Upper lobe of right lung (tissue), 1 donor: ENCODE measurements around the gene METTL24. TPM values are rescaled to one million over a fixed set of nuclear protein-coding genes. Genes with fewer than 3 reads are reported as not detected.
A peak's percentile ranks its signal among the peaks of the same experiment; 100 is the strongest.

Source experiments
- ATAC-seq: fragments of 200-7000 bp; cut with Tn5 transposase; one replicate; pipeline ENCODE4 v1.9.1; 2020; ENCODE audit warnings: mild to moderate bottlenecking, moderate library complexity
- DNase-seq: peaks from one replicate; pipeline ENCODE4 v3.0.0-alpha.2; 2020
- H3K27ac ChIP-seq: fragments of 200-600 bp; one replicate; pipeline ENCODE4 v1.8.0; 2022
- H3K27me3 ChIP-seq: fragments of 200-600 bp; one replicate; pipeline ENCODE4 v1.8.0; 2022; ENCODE audit warnings: mild to moderate bottlenecking
- H3K36me3 ChIP-seq: fragments of 200-600 bp; one replicate; pipeline ENCODE4 v1.8.0; 2022
- H3K4me1 ChIP-seq: fragments of 200-600 bp; one replicate; pipeline ENCODE4 v1.8.0; 2022
- H3K4me3 ChIP-seq: fragments of 200-600 bp; one replicate; pipeline ENCODE4 v1.8.0; 2022; ENCODE audit warnings: mild to moderate bottlenecking
- H3K9me3 ChIP-seq: fragments of 200-600 bp; one replicate; pipeline ENCODE4 v1.8.0; 2022
- intact Hi-C: fragments of 100-400 bp; cut with DNase I; formaldehyde crosslinking; loops from one replicate; pipeline ENCODE4 v1.11.0; 2022
- total RNA-seq: library from RNA; stranded (reverse); fragmentation: NEBNext Ultra II Directional; extraction: Animal tissue kit (Norgen Biotek cat#: 25700); gene quantifications from one replicate; pipeline ENCODE4 v1.2.1, GENCODE V29; 2021
- TF ChIP-seq, protein P1 (sequence below): fragments of 200-600 bp; IDR thresholded peaks from one replicate; pipeline ENCODE4 v1.8.0; 2022; ENCODE audit warnings: antibody characterized with exemption
- donor health status: DM: no; HTN: yes; CAD: no; lungs with severe emphysema.

METTL24 gene
- total RNA-seq, 1 donor from 2014 or later = 3.7 TPM

DNA sequence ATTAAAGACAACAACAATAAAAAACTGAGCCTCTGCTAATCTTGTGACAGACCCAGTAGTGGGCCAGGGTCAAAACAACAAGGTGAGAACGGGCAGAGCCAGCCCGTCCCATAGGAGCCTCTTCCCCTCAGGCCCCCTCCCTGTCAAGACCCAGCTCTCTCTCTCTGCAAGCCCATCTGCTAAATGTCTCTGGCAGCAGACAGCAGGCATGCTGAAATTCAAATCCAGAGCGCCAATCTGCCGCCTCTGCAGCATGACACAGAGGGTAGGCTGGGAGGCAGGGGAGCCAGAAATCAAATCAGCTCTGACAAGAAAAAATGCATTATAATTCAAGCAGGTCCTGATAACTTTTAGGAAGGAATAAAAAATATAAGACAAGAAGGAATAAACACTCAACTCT is 26.3 kb downstream of the METTL24 start:
- intact Hi-C loops = no loop called here
- no peaks in the 10 kb centered on the region for H3K9me3 ChIP-seq
- DNase-seq = no peak
- H3K4me3 ChIP-seq = no peak overlapping the region
- ATAC-seq = no peak
- H3K36me3 ChIP-seq = no peaks in the 10 kb centered on the region
- H3K27ac ChIP-seq = no peak overlapping the region
- H3K4me1 ChIP-seq = peaks cover 6% of the 10 kb centered on the region
- TF ChIP-seq, protein P1, sequence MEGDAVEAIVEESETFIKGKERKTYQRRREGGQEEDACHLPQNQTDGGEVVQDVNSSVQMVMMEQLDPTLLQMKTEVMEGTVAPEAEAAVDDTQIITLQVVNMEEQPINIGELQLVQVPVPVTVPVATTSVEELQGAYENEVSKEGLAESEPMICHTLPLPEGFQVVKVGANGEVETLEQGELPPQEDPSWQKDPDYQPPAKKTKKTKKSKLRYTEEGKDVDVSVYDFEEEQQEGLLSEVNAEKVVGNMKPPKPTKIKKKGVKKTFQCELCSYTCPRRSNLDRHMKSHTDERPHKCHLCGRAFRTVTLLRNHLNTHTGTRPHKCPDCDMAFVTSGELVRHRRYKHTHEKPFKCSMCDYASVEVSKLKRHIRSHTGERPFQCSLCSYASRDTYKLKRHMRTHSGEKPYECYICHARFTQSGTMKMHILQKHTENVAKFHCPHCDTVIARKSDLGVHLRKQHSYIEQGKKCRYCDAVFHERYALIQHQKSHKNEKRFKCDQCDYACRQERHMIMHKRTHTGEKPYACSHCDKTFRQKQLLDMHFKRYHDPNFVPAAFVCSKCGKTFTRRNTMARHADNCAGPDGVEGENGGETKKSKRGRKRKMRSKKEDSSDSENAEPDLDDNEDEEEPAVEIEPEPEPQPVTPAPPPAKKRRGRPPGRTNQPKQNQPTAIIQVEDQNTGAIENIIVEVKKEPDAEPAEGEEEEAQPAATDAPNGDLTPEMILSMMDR = no peak
- H3K27me3 ChIP-seq = no peaks in the 10 kb centered on the region

DNA sequence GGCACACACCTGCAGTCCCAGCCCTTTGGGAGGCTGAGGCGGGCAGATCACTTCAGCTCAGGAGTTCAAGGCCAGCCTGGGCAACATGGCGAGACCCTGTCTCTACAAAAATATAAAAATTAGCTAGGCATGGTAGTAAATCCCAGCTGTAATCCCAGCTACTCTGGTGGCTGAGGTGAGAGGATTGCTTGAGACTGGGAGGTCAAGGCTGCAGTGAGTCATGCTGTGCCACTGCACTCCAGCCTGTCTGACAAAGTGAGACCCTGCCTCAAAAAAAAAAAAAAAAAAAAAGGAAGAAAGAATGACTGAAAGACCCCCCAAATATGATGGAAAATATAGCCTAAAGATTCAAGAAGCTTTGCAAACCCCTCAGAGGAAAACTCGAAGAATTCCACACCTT is 26.8 kb downstream of the METTL24 start:
- intact Hi-C loops = no loop called here
- DNase-seq = no peak
- Histone ChIP-seq H3K27me3 (no peaks in the 10 kb centered on the region), H3K4me3 (no peak overlapping the region), H3K27ac (no peak overlapping the region), H3K4me1 (peaks cover 6% of the 10 kb centered on the region), H3K36me3 (no peaks in the 10 kb centered on the region), H3K9me3 (no peaks in the 10 kb centered on the region)
- TF ChIP-seq, protein P1 = no peak
- no peak for ATAC-seq

DNA sequence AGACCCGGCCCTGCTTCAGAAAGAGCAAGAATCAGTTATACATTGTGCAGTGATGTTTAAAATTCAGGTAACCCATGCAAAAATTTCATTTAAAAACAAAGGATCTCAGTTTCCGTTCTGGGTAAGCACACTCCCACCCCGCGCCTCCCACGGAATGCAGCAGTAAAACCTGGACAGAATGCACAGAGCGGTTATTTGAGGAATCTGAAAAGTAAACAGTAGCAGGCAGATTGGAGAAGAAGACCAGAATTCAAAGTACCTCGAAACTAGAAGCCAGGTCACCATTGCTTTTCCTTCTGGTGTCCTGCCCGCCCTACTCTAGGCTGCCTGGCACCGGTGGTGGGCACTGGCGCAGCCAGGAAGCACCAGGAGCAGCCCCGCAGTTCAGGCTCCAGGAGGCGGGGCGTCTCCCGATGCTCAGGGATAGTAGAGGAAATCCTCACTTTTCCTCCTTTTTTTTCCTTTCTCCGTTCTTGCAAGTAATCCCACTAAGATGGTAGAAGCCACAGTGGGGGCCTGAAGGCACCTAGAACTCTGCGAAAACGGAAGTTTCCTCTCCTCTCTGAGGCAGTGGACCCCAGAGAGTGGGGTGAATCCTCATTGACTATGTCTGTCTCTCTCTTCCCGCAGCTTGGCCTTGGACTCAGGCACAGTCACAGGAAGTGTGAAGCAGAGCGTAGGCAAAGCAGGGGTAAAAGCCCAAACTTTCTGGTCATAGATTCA is 28.3 kb downstream of the METTL24 start:
- H3K27ac ChIP-seq = peak overlapping the region; percentile 59
- ATAC-seq = peak; percentile 50
- no peak for DNase-seq

GRCh38 chr6:110329348-110329713 is 28.8 kb downstream of the METTL24 start:
- Histone ChIP-seq H3K4me3 (peak overlapping the region; percentile 30), H3K9me3 (no peaks in the 10 kb centered on the region), H3K27me3 (no peaks in the 10 kb centered on the region), H3K4me1 (peaks cover 10% of the 10 kb centered on the region), H3K27ac (peak overlapping the region; percentile 59), H3K36me3 (no peaks in the 10 kb centered on the region)
- TF ChIP-seq, protein P1 = no peak
- DNase-seq (no peak), ATAC-seq (peak; percentile 66)
- intact Hi-C loops = no loop called here

More for the DNA sequence above, 28.3 kb downstream of the METTL24 start:
- Histone ChIP-seq H3K4me1 (peaks cover 6% of the 10 kb centered on the region), H3K27me3 (no peaks in the 10 kb centered on the region), H3K36me3 (no peaks in the 10 kb centered on the region), H3K9me3 (no peaks in the 10 kb centered on the region), H3K4me3 (peak overlapping the region; percentile 30)
- TF ChIP-seq, protein P1 = no peak
- intact Hi-C loops = no loop called here

- H3K4me3 ChIP-seq = no peak overlapping the region
- intact Hi-C loops = no loop called here
- H3K27ac ChIP-seq = no peak overlapping the region
- no peaks in the 10 kb centered on the region for H3K36me3 ChIP-seq
- no peaks in the 10 kb centered on the region for H3K9me3 ChIP-seq
- H3K4me1 ChIP-seq = peaks cover 15% of the 10 kb centered on the region
- no peak for DNase-seq
- no peak for ATAC-seq
- TF ChIP-seq, protein P1 = no peak
- no peaks in the 10 kb centered on the region for H3K27me3 ChIP-seq
These were observed 29.9 kb downstream of the METTL24 start for GRCh38 chr6:110328259-110328658.

GRCh38 chr6:110327391-110327790 is 30.8 kb downstream of the METTL24 start:
- Histone ChIP-seq H3K4me3 (no peak overlapping the region), H3K27me3 (no peaks in the 10 kb centered on the region), H3K27ac (no peak overlapping the region), H3K36me3 (no peaks in the 10 kb centered on the region), H3K4me1 (peaks cover 20% of the 10 kb centered on the region), H3K9me3 (no peaks in the 10 kb centered on the region)
- TF ChIP-seq, protein P1 = no peak
- intact Hi-C loops = no loop called here
- no peak for DNase-seq
- no peak for ATAC-seq
